GM21390 (cell line): ENCODE data around the gene EVA1C.
"Not testable (repeated sequence)": the region's sequence is repeated elsewhere in the genome, so short reads cannot be mapped to it uniquely, and the experiment has no call there.

ENCODE experiments used
- ATAC-seq: cut with Tn5 transposase; IDR thresholded peaks from one replicate; pipeline ENCODE4 v1.9.1; 2021; ENCODE audit not compliant: unreplicated experiment

EVA1C gene

DNA sequence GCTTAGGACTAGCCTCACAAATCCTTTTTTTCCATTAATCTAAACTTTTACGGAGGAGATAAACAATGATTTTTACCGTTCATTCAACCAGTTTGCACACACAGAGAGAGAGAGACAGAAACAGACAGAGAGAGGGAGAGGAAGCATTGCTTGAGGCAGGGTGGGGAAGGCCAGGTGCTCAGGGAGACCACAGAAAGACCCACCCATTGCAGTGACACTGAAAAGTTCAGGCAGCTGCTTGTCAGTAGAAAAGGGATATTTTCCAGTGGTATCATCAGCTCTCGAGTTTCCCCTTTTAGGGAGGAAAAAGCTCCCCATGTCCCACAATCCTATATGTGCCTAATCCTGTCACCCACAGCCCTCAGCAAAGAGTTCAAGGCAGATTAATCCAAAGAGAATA, 145.6 kb downstream of the EVA1C start:
- ATAC-seq = no peak

DNA sequence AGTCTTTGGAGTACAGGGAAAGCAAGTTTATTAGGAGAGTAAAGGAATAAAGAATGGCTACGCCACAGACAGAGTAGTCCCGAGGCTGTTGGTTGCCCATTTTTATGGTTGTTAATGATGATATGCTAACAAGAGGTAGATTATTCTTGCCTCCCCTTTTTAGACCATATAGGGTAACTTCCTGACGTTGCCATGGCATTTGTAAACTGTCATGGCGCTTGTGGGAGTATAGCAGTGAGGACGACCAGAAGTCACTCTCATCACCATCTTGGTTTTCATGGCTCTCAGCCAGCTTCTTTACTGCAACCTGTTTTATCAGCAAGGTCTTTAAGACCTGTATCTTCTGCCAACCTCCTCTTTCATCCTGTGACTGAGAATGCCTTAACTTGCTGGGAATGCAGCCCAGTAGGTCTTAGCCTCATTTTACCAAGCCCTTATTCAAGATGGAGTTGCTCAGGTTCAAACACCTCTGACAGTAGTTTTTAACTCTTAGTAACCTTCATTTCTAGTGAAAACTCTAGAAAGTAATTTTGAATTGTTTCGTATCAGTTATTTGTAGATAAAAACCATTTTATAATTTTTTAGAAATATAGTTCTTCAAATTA, 146.6 kb downstream of the EVA1C start:
- no peak for ATAC-seq

DNA sequence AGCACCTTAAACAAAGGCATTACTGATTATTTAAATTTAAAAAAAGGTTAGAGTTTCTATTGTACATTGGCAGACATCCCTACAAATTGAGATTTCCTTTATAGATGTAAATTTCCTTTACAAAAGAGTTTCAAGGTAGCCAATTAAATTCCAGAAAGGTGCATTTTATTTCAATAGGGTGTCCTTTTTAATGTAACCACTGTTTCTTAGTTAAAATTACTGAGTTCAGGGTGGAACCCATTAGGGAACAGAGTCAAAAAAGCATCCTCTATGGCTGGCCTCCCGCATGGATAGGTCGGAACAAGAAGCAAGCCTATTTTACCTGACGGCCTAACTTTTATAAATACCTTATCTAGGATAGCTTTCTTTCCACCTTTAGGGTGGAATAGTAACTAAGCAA, 148.4 kb downstream of the EVA1C start:
- no peak for ATAC-seq

DNA sequence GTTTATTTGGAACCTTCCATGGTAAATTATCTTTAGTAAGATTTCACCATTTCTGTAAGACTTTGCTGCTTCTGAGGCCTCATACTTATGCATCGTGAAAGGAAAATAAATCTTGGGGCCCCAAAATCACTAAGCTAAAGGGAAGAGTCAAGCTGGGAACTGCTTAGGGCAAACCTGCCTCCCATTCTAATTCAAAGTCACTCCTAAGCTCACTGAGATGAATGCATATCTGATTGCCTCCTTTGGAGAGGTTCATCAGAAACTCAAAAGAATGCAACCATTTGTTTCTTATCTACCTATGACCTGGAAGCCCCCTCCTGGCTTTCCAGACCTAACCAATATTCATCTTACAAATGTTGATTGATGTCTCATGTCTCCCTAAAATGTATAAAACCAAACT, 149.0 kb downstream of the EVA1C start:
- ATAC-seq = not testable (repeated sequence)

DNA sequence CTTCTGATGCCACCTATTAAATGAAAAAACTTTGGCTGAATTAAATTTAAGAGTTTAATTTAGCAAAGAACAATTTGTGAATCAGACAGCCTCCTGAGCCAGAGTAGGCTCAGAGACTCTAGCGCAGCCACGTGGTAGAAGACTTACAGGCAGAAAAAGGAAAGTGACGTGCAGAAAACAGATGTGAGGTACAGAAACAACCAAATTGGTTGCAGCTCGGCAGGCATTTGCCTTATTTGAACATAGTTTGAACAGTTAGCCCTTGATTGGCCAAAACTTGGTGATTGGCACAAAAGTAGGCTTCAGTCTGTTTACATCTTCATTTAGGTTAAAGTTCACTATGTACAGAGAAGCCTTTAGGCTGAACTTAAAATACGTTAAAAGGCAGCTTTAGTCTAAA, 149.9 kb downstream of the EVA1C start:
- no peak for ATAC-seq

DNA sequence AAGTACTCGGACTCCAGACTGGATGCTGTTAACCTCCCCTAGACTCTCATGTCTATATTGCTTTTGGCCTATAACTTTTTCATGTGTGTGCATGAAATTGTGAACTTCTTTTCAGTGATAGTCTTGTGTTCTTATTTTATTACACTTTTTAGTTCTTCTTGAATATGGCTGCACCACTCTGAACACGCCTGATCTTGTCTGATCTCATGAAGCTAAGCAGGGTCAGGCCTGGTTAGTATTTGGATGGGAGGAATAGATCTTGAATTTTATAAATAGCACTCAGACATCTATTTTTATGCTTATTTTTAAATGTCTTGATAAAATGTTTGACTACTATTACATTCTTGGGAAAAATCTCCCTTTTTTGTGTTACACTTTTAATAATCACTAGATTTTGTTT, 150.4 kb downstream of the EVA1C start:
- ATAC-seq = no peak
